ENCODE measurements around the gene RSF1.
A peak's percentile ranks its signal among the peaks of the same experiment; 100 is the strongest.
"Not testable (repeated sequence)": the region's sequence is repeated elsewhere in the genome, so short reads cannot be mapped to it uniquely, and the experiment has no call there.

Gene RSF1

GRCh38 chr11:77669848-77670511, 150.5 kb downstream of the RSF1 start:
- peak; percentile 19 to 29 for DNase-seq

GRCh38 chr11:77668760-77669159, 151.8 kb downstream of the RSF1 start:
- DNase-seq, result no peak

- DNase-seq, result no peak
Measured at GRCh38 chr11:77665240-77665965, 155.1 kb downstream of the RSF1 start.

DNA sequence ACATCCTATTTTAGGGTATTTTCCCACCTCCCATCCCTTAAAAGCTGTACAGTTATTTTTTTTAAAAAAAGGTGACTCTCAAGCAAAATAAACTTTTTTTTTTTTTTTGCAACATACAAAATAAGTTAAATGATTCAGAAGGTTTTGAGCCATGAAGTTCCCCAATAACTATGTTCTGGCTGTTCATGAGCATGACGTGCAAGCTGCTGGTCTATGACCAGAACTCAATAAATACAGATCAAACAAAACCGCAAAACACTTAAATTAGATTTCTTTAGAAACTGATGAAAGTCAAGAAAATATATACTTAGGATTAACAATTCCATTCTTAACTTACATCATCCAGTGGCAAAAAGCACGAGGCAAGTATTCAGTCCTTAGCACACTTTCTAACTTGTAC, 158.9 kb downstream of the RSF1 start:
- no peak for DNase-seq

DNA sequence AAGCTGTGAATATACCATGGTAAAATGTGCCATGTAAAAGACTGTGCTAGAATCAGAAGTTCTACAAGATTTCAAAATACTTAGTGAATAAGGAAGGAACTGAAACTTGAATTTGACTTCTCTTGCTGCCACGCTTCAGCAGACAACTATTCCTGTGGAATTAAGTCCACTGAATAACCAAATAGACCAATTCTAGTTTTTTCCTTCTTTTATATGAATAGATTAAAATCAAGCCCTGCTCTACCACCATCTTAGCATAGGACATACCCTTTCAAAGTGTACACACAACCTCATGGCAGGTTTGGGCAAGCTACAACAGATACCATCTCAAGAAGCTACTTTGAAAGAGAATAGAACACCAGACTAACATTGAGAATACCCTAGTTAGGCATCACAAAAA, 159.6 kb downstream of the RSF1 start:
- DNase-seq, result no peak

DNA sequence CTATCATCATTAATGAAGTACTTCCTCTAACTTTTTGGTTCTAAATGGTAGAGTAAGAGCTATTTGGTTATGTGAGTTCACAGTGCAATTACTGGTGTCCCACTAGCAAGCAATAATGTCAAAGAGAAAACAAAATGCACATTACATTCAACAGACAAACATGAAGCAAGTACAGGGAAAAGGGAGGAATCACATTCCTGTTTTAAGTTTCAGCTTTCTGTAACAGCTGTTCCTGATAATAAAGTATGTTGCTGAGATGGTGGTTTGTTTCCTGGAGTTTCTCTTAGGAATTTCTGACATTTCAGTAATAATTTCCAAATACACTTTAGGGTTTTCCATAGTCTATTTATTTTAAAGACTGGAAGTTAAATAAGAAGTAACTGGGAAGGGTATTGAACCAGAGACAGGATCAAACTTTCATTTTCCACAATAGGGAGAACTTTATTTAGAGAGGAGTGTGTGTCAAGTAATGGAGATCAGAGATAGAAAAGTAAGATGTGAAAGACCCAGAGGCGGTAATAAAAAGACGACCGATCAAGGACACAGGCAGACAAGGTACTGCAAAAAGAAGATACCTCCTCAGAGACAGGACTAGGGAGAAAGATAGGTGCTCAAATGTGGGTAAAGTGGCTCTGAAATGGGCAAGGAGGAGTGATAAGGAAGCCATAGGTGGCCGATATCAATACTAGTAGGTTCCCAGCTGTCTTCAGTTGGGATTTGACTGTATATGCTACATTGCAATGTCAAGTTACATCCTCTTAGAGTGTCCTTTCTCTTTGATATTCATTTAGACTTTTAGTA, 162.1 kb downstream of the RSF1 start:
- no peak for DNase-seq

DNA sequence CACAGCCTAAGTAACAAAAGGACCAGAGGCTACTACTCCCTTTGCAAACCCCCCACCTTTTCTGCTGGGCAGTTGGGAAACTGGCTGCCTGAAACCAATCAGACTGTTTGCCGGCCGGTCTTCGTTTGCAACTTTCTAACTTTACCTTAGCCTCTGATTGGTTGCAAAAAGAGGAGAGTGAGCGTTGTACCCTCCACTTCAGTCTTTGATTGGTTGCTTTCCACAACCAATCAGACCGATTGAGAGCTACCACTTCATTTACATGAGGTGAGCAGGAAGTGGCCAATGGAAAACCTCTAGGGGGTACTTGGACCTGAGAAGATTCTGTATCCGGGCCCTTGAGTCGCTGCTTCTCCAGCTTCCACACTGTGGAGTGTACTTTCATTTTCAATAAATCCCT, 164.2 kb downstream of the RSF1 start:
- no peak for DNase-seq

DNA sequence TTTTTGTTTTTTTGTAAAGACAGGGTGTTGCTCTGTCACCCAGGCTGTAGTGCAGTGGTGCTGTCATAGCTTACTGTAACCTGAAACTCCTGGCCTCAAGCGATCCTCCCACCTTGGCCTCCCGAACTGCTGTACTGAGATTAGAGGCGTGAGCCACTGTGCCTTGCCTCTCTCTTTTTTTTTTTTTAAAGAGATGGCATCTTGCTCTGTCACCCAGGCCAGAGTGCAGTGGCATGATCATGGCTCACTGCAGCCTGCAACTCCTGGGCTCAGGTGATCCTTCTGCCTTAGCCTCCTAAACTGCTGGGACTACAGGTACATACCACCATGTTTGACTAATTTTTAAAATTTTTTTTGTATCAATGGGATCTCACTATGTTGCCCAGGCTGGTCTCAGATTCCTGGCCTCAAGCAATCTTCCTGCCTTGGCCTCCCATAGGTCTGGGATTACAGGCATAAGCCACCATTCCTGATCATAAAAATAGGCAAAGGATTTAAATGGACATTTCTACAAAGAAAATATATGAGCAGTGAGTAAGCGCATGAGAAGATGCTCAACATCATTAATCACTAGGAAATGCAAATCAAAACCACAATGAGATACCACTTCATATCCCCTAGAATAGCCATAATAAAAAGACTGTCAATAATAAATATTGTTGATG, 165.6 kb downstream of the RSF1 start:
- DNase-seq, result peak in 1 of 2 experiments; percentile 6

DNA sequence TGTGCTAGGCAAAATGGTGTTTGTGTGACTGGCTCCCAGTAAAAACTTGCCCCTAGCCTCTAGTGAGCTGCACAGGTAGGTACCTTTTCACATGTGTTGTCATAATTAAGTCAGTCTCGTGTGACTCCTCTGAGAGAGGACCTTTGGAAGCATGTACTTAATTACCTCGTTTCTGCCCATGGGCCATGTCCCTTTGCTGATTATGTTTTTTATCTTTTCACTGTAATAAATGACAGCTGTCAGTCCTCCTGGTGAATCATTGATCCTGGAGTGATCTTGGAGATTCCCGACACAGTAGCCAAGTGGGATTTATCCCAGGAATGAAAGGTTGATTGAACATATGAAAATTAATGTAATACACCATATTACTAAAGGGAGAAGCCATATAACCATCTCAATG, 170.4 kb downstream of the RSF1 start:
- no peak for DNase-seq

- no peak for DNase-seq
Measured at GRCh38 chr11:77647654-77648305, 172.7 kb downstream of the RSF1 start.

DNA sequence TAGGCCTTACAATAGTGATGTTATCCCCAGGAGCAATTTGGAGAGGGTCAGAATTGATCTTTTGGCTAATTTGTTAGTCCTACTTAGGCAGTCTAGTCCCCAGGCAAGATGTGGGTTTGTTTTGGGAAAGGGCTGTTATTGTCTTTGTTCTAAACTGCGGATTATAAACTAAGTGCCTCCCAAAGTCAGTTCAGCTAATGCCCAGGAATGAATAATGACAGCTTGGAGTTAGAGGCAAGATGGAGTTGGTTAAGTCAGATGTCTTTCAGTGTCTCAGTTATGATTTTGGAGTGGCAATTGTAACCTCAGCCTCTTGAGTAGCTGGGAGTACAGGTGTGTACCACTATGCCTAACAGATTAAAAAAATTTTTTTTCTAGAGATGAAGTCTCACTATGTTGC, 175.6 kb downstream of the RSF1 start:
- no peak for DNase-seq

- no peak for DNase-seq
Measured at GRCh38 chr11:77642228-77642627, 178.3 kb downstream of the RSF1 start.

- DNase-seq, result peak; percentile 92 to 95
Measured at GRCh38 chr11:77637345-77638165, 183.0 kb downstream of the RSF1 start, which contains the start of gene CLNS1A. TSS of gene CLNS1A (minus strand) at chr11:77637794. CDS start at chr11:77637714, 80 bp downstream.

GRCh38 chr11:77636731-77637344, 183.7 kb downstream of the RSF1 start:
- DNase-seq, result no peak

DNA sequence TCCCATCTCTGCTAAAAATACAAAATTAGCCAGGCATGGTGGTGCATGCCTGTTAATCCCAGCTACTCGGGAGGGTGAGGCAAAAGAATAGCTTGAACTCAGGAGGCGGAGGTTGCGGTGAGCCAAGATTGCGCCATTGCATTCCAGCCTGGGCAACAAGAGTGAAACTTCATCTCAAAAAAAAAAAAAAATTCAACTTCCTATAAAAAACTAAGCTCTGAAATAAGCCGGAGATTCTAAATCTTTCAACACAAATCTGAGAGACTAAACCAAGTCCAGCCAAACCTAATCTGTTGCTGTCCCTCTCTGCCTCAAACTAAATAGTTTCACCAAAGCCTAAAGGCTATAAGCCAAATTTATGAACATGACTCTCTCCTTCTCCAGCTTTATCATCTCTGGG, 186.6 kb downstream of the RSF1 start:
- DNase-seq, result not testable (repeated sequence)

- no peak for DNase-seq
Measured at GRCh38 chr11:77630157-77630710, 190.3 kb downstream of the RSF1 start.

DNA sequence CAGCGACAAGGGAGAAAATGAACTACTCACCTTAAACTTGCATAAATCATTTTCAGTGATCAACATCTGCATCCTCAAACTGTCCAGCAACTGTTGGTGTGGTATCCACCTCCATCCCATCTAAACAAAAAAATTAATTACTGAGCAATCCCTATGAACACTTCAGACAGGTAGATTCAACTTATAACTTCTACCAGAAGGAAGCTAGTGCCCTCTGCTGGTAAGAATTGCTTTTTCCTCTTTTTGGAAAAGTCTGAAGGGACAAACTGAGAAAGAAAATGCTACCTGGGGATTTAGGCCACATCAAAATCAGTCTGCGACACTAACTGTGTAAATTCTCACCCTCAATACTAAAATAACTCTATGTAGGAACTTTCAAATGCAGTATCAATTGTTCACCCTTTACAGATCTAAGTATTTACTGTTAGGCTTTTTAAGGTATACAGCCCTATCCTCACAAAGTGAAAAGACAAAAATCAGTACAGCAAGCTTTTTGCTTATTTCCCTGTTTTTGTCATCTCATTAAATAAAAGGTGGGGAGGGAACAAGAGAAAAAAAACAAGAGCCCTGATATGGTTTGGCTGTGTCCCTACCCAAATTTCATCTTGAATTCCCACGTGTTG, 200.8 kb downstream of the RSF1 start:
- peak; percentile 24 to 29 for DNase-seq

DNA sequence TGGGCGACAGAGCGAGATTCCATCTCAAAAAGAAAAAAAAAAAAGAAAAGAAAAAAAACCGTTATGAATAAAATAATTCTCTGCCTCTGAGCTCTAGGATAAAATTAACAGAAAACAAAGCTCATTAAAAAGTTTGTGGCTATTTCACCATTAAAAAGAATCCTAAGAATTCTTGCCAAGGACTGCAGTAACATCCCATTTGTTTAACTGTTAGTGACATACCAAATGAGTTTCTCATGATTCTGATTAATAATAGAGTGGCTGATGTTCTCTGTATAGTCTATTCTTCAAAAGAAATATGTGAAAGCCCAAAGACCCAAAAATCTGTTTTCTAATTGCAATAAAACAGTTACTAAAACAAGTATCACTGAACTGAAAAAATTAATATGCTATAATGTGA, 202.6 kb downstream of the RSF1 start:
- DNase-seq, result no peak

DNA sequence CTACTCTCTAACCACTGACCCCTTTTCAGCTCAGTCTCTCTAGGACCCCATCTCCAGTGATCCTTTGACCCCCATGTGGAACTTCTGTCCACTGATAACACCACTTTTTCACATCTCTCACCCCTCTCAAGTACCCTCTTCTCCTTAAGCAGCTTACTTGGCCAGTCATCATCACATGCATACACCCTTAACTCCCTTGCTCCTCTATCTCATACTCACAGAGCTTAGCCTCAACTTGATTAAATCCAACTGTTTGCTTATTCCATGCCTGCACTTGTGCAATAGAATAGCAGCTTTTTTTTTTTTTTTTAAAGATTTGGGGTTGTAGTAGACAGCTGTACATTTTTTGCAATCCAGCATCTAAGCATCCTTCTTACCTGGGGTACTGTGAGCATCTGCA, 208.6 kb downstream of the RSF1 start:
- DNase-seq, result no peak
